ENCODE data around the gene UGT1A9.
"Not testable (repeated sequence)": the region's sequence is repeated elsewhere in the genome, so short reads cannot be mapped to it uniquely, and the experiment has no call there.

The UGT1A9 gene

DNA sequence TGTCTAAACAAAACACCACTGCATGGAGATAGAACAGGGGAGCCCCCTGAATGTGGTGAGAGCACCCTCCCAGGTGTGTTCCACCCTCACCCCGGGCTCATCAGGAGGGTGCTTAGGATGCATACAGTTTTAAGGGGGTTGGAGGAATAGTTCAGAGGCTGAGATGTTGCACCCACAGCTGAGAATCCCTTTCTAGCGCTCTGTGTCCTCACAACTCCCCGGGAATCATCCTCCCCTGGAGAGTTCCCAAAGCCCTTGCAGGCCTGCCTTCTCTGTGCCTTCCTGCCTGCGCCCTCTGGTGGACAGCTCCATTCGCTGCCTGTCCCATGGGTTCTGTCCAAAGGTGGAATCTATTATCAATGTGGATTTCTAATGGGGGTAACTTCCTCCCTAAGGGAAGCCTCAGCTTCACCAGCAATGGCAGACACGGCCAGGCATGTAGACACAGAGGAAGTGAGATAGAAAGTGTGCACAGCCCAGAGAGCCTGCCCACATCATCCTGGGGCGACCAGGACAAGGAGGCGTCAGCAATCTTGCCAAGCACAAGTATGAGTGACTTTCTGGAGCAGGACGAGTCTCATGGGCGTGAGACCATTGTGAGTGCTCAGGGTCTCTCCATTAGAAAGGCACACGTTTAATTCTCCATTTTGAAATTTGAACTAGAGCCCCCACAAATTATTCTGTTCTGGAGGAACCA is 39.8 kb downstream of the UGT1A9 start:
- DNase-seq (ENCODE audit: low spot score) = peak; percentile 80

DNA sequence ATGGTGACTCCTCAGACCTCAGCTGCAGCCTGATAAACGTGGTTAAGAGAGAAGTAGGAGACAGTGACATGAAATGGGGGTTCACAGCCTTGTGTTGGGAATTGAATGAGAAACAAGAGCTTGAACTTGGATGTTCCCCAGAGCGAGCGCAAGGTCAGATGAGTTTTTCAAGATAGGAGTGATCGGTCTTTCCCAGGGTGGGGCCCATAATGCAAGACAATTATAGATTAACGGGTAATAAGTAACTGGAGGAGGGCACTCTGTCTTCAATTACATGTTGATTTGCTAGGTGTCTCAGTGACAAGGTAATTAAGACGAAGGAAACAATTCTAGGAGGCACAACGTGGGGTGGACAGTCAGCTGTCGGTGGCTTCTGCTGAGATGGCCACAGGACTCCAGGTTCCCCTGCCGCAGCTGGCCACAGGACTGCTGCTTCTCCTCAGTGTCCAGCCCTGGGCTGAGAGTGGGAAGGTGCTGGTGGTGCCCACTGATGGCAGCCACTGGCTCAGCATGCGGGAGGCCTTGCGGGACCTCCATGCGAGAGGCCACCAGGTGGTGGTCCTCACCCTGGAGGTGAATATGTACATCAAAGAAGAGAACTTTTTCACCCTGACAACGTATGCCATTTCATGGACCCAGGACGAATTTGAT is 41.0 kb downstream of the UGT1A9 start, which contains the start of gene UGT1A5:
Gene UGT1A5, plus strand, starts transcription at position 297 of the 651 bp plus-strand sequence. Its CDS starts 85 bp downstream, at position 382.
- no peak for DNase-seq (ENCODE audit: low spot score)

DNA sequence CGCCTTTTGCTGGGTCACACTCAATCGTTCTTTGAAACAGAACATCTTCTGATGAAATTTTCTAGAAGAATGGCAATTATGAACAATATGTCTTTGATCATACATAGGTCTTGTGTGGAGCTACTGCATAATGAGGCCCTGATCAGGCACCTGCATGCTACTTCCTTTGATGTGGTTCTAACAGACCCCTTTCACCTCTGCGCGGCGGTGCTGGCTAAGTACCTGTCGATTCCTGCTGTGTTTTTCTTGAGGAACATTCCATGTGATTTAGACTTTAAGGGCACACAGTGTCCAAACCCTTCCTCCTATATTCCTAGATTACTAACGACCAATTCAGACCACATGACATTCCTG is 41.5 kb downstream of the UGT1A9 start:
- no peak for DNase-seq (ENCODE audit: low spot score)

DNA sequence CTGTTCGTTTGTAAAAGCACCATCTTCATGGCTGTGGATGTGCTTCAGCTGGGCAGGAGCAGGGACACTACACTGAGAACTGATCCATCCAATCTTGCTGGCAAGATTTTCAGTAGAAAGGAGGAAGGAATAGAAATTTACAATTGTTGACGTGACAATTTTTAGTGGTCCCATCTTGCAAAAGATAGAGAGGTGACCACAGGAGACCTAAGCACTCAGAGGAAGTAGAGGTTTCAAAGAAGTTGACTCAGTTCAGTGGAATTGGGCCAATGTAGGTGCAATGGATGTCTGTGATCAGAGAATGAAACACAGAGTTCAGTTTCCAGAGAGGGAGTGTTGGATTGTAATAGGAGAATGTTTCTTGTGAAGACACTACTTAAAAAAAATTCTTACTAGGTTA is 42.4 kb downstream of the UGT1A9 start:
- DNase-seq (ENCODE audit: low spot score) = no peak

DNA sequence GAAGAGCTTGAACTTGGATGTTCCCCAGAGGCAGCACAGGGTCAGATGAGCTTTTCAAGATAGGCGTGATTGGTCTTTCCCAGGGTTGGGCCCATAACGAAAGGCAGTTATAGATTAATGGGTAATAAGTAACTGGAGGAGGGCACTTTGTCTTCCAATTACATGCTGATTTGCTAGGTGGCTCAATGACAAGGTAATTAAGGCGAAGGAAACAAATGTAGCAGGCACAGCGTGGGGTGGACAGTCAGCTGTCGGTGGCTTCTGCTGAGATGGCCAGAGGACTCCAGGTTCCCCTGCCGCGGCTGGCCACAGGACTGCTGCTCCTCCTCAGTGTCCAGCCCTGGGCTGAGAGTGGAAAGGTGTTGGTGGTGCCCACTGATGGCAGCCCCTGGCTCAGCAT is 46.9 kb downstream of the UGT1A9 start, which contains the start of gene UGT1A4:
Gene UGT1A4, plus strand, starts transcription at position 185 of the 400 bp plus-strand sequence. Its CDS starts 85 bp downstream, at position 270.
- no peak for DNase-seq (ENCODE audit: low spot score)

- no peak for DNase-seq (ENCODE audit: low spot score)
These were observed 57.1 kb downstream of the UGT1A9 start, which contains the start of gene UGT1A3 for GRCh38 chr2:233728723-233729301. Gene UGT1A3 (plus strand): TSS chr2:233729042. CDS start chr2:233729127, 85 bp downstream.

DNA sequence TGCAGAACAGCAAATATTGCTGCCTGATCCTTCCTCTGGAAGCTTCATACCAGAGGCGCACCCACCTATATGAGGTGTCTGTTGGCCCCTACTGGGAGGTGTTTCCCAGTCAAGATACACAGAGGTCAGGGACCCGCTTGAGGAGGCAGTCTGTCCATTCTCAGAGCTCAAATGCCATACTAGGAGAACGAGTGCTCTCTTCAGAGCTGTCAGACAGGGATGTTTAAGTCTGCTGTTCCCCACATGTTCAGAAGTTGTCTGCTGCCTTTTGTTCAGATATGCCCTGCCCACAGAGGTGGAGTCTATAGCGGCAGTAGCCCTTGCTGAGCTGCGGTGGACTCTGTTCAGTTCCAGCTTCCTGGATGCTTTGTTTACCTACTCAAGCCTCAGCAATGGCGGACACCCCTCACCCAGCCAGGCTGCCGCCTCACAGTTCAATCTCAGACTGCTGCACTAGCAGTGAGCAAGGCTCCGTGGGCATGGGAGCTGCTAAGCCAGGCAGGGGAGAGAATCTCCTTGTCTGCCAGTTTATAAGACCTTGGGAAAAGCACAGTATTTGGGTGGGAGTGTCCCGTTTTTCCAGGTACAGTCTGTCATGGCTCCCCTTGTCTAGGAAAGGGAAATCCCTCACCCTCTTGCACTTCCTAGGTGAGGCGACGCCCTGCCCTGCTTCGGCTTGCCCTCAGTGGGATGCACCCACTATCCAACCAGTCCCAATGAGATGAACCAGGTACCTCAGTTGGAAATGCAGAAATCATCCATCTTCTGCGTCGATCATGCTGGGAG is 65.4 kb downstream of the UGT1A9 start:
- not testable (repeated sequence) for DNase-seq (ENCODE audit: low spot score)

GRCh38 chr2:233740870-233741269 is 69.2 kb downstream of the UGT1A9 start:
- DNase-seq (ENCODE audit: low spot score) = no peak

DNA sequence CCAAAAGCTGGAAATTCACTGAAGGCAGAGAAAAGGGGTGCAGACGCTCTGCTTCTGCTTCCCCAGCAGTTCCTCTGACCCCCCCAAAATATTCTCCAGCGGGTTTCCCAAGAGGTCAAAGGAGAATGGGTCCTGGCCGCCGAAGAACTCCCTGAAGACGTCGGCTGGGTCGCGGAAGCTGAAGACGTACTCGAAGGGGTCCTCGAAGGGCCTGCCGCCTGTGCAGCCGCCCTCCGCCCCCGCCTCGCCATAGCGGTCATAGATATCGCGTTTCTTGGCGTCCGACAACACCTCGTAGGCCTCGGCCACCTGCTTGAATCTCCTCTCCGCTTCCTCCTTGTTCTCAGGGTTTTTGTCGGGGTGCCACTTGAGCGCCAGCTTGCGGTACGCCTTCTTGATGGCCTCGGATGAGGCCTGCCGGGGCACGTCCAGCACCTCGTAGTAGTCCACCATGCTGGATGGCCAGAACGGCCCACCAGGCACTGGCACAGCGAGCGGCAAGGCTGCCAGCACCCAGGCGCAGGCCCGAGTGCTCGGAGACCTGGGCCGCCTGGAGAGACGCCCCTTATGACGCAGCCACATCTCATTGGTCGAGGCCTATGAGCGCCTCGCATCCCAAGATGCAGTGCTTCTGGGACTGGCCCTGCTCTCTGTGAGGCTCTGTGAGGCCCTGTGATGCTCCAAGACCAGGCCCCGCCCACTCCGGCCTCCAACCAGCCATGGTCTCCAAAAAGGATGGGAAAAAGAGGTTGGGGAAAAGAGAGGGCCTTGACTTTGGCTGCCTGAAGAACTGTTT is 72.0 kb downstream of the UGT1A9 start:
- DNase-seq (ENCODE audit: low spot score) = no peak

- DNase-seq (ENCODE audit: low spot score) = no peak
These were observed 73.5 kb downstream of the UGT1A9 start for GRCh38 chr2:233745073-233745755.

DNA sequence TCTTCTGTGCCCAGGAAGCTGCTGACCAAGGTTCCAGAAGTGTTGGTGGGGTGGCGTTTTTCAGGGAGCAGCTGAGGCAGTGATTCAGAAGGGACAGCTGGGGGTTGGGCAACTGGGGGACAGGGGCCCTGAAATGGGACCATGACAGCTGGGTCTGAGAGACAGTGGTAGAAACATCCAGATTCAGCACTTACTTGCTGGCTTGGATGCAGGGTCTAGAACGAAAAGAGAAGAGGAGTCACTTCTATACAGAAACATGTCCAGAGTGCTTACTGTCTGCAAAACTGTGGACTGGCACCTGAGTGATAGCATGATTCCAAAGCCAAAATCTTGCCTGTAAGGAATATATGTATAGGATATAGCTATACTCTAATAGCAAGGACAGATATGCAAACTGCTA is 74.1 kb downstream of the UGT1A9 start:
- not testable (repeated sequence) for DNase-seq (ENCODE audit: low spot score)

DNA sequence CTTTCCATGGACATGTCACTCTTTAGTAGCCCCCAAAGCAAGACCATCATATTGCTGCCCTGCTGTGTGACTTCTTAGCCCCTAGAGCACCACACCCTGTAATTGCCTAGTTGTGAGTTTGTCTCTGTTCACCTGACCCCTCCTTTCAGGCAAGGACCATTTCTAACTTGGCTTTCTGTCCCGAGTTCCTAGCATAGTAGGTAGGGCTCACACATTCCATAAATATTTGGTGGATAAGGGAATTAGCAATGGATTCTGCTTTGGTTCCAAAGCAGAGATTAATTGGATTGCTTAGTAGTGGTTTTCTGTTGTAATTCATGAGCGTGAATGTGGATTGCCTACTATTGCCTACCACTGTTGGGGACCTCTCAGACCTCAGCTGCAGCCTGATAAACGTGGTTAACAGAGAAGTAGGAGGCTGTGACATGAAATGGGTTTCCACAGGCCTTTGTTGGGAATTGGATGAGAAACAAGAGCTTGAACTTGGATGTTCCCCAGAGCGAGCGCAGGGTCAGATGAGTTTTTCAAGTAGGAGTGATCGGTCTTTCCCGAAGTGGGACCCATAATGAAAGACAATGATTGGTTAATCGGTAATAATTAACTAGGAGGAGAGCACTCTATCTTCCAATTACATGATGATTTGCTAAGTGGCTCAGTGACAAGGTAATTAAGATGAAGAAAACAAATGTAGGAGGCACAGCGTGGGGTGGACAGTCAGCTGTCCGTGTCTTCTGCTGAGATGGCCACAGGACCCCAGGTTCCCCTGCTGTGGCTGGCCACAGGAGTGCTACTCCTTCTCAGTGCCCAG is 75.0 kb downstream of the UGT1A9 start:
- DNase-seq (ENCODE audit: low spot score) = no peak

- DNase-seq (ENCODE audit: low spot score) = no peak
These were observed 75.5 kb downstream of the UGT1A9 start for GRCh38 chr2:233747283-233747544.

DNA sequence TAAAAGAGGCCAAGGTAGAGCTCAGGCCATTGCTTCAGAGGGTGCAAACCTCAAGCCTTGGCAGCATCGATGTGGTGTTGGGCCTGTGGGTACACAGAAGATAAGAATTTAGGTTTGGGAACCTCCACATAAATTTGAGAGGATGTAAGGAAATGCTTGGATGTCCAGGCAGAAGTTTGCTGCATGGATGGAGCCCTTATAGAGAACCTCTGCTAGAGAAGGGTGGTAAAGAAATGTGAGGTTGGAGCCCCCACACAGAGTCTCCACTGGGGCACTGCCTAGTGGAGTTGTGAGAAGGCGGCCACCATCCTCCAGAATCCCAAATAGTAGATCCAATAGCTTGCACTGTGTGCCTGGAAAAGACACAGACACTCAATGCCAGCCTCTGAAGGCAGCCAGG is 79.0 kb downstream of the UGT1A9 start:
- DNase-seq (ENCODE audit: low spot score) = not testable (repeated sequence)

DNA sequence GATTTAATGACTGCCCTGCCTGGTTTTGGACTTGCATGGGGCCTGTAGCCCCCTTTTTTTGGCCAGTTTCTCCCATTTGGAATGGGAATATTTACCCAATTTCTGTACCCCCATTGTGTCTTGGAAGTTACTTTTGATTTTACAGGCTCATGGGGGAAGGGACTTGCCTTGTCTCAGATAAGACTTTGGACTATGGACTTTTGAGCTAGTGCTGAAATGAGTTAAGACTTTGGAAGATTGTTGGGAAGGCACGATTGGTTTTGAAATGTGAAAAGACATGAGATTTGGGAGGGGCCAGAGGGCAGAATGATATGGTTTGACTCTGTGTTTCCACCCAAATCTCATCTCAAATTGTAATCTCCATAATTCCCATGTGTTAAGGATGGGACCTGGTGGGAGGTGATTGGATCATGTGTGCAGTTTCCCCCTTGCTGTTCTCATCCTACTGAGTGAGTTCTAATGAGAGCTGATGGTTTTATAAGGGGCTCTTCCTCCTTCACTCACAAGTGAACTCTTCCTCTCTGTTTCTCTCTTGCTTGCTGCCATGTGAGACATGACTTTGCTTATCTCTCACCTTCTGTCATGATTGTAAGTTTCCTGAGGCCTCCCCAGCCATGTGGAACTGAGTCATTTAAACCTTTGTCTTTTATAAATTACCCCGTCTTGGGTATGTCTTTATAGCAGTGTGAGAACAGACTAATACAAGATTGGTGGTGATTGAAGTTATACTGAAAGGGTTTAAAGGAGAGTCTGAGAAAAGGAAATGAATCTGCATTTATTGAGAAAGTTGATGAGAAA is 79.7 kb downstream of the UGT1A9 start:
- DNase-seq (ENCODE audit: low spot score) = not testable (repeated sequence)

- no peak for DNase-seq (ENCODE audit: low spot score)
These were observed 83.3 kb downstream of the UGT1A9 start for GRCh38 chr2:233754872-233755611.

GRCh38 chr2:233756429-233757081 is 84.9 kb downstream of the UGT1A9 start:
- no peak for DNase-seq (ENCODE audit: low spot score)

DNA sequence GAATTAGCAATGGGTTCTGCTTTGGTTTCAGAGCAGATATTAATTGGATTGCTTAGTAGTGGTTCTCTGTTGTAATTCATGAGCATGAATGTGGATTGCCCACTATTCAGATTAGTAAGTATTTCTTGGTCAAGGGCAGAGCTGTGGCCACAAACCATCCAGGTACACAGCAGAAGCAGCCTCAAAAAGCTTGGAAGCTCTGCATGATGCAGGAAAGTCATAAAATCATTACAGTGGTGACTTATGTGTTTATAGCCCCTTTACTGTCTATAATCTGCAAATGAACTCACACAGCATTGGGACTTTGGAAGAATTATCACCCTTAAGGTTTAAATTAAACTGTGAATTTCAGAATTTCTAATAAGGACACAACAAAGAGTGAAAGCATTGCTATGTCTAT is 86.4 kb downstream of the UGT1A9 start:
- no peak for DNase-seq (ENCODE audit: low spot score)

All from iPS-NIHi11 (cell line).